Stimulated activated CD4-positive, alpha-beta T cell treated with anti-CD3 and anti-CD28 coated beads, Interleukin-4, amount 100 ng/mL, for 24 hours (primary cell): Measurements from ENCODE around the gene CREB3L2.

Experiments used
- DNase-seq: peaks from one replicate; pipeline ENCODE4 v3.0.0-alpha.2; 2020

The CREB3L2 gene

DNA sequence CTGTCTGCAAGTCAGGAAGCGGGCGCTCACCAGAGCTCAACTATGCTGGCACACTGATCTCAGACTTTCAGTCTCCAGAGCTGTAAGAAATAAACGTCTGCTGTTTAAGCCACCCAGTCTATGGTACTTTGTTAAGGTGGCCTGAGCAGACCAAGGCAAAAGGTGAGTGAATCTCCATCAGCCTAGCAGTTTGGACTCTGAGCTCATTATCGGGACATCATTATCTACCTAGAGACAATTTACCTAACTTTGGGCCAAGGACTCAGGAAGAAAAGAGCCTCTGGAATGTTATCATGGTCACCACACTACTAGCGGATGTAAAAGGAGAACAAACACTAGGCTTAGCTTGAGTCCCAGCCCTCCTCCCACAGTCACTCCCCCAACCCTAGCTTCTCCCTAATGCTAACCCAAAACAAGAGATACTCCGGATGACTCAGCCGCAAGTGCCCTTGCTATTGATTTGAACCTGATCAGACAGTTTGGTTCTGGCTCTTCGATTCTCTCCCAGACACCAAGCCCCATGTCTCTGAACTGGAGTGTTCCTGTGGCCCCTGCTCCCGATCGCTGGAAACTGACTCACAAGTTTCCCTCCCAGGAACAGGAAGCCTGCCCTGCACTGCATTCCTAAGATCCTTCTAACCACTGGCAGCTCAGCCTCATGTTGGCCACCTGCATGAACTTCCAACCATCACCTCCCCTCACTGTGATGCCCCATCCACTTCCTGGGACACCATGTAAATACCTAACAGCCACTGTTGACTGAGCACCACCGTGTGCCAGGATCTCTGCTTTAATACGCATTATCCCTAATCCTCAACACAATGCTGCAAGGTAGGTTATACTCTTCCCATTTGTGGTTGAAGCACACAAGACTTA, 34.5 kb downstream of the CREB3L2 start:
- DNase-seq: no peak

- DNase-seq: no peak
These were observed 35.2 kb downstream of the CREB3L2 start for GRCh38 chr7:137966641-137967142.

GRCh38 chr7:137965942-137966640, 35.8 kb downstream of the CREB3L2 start:
- DNase-seq: no peak

- DNase-seq: no peak
These were observed 36.9 kb downstream of the CREB3L2 start for GRCh38 chr7:137964824-137965545.

- DNase-seq: no peak
These were observed 38.9 kb downstream of the CREB3L2 start for GRCh38 chr7:137962875-137963507.

DNA sequence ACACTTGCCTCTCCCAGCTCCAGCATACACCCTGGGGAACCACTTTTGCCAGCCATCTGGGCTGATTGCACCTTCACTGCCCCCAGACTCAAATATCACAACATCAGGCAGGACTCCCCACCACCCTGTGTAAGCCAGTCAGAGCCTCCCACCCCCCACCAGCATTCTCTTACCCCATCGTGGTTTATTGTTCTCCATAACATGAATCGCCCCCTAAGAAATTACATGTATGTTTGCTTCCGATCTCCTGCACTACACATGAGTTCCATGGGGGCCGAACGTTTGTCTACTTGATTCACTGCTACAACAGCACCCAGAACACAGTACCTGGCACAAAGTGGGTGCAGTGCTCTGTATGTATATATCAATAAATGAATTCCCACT, 39.4 kb downstream of the CREB3L2 start:
- no peak for DNase-seq

GRCh38 chr7:137961200-137962177, 40.4 kb downstream of the CREB3L2 start:
- DNase-seq: peak; percentile 16

- no peak for DNase-seq
These were observed 41.9 kb downstream of the CREB3L2 start for GRCh38 chr7:137960020-137960419.

GRCh38 chr7:137958470-137959431, 43.1 kb downstream of the CREB3L2 start:
- DNase-seq: no peak

DNA sequence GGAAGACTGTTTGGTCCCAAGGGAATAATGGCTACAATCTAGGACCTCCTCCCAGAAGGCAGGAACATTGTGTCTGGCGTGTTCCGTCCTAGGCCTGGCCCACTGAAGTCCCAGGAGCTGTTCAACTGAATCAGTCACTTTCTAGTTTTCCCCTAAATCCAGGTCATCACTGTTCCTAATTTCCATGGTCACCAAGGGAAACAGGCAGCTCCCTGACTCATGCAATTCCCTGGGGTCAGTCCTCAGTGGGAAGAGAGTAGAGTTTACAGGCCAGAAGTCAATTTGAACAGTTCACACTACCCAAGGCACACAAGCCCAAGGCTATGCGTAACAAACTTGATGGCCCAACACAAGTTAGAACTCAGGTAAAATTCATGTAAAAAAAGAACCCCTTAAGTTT, 44.0 kb downstream of the CREB3L2 start:
- no peak for DNase-seq

DNA sequence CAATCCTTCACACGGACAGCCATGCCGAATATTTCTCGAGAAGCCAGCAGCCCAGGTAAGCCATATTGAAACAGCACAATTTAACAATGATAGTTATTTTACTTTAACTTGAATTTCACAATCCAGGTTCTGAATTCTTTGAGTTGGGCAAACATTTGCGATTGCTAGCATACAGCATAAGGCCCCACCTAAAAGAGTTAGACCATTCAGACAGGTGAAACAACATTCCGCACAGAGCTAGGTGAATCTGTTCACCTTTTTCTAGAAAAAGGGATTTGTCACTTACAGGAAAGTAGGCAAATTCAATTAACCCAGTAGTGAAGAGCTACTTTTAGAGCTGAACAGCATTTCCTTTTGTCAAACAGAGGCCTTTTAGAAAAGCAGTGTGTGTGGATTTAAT, 45.3 kb downstream of the CREB3L2 start:
- DNase-seq: no peak

- no peak for DNase-seq
These were observed 45.7 kb downstream of the CREB3L2 start for GRCh38 chr7:137956183-137956582.

DNA sequence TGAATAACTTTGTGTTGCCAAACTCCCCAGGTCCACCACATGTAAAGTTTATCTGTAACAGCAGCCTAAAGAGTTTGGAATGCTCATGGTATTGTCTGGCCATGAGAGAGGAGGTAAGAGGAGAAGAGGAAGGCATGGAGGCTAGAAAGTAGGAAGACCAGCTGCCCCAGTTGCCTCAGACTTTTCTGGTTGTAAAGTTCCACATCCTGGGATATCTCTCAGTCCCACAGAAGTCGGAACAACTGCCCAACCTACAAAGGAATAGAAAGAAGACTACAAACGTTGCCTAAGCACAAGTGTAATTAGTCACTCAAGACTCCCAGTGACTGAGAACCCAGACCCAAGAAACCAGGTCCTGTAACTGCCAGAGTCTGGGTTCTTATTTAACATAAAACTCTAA, 47.3 kb downstream of the CREB3L2 start:
- no peak for DNase-seq

GRCh38 chr7:137953665-137954470, 48.0 kb downstream of the CREB3L2 start:
- no peak for DNase-seq

- no peak for DNase-seq
These were observed 48.7 kb downstream of the CREB3L2 start for GRCh38 chr7:137953043-137953664.

GRCh38 chr7:137952426-137952805, 49.5 kb downstream of the CREB3L2 start:
- no peak for DNase-seq

- DNase-seq: no peak
These were observed 50.0 kb downstream of the CREB3L2 start for GRCh38 chr7:137951700-137952425.

GRCh38 chr7:137950967-137951366, 50.9 kb downstream of the CREB3L2 start:
- DNase-seq: no peak
